NCI-H446 (cell line): ENCODE data around the gene CNIH3.
"Not testable (repeated sequence)": the region's sequence is repeated elsewhere in the genome, so short reads cannot be mapped to it uniquely, and the experiment has no call there.

Source experiments
- DNase-seq, 2 experiments: peaks; one replicate each; lab custom pipeline; 2025; lab: John Stamatoyannopoulos, UW

Gene CNIH3

DNA sequence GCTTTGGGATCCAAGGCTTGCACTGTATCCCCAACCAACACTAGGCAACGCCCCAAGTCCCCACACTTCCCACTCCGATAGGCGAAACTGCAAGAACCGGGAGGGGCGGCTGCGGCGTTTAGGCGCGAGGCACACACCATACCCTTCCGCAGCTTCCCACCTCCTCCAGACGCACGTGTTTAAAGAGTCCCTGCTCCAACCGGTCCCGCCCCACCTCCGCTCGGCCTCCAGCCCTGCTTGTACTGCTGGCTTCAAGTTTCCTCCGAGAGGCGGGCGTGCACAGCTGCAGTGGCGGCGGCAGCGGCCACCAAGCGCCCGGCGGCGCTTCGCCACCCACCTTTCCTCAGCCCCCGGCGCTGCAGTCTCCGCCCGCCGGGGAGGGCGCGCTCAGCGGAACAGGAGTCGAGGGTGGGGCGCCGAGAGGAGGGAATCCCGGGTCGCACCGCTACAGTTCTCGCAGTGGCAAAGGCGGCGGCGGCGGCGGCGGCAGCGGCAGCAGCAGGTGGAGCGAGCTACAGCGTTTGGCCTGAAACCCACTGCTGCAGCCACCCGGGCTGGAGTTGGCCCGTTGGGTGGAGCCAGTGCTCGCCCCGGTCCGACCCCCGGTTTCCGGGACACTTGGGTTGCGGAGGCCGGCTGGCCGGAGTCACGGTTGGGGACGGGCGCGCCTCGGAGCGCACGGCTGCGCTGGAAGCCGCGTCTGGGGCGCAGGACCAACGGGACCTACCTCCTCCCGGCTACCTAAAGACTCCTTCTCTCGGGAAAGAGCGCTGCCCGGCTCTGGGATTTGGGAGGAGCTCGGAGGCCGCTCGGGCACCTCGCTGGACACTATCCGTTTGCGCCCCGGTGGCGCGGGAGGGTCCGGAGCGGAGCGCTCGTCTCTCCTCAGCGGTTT, at the start of gene CNIH3:
Gene CNIH3, plus strand, starts transcription at position 457 of the 895 bp plus-strand sequence. CDS start 858 bp downstream, outside the sequence.
- no peak for DNase-seq

- DNase-seq, result not testable (repeated sequence)
These were observed 49.6 kb upstream of the CNIH3 start for GRCh38 chr1:224566492-224566891.

- no peak for DNase-seq
These were observed 46.8 kb upstream of the CNIH3 start for GRCh38 chr1:224569276-224569675.

DNA sequence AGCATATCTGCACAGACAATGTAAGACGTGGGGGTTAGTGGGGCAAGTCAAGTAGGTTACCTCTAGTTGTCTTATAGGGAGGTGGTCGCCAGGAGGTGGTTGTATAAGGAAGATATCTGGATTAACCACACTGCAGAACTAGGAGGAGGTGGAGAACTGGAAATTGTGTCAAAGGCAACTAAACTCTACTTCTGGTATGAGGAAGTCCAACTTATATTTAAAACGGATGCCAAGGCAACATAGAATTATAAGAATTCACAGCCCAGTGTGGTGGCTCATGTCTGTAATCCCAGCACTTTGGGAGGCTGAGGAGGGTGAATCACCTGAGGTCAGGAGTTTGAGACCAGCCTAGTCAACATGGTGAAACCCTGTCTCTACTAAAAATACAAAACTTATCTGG, 44.1 kb upstream of the CNIH3 start:
- not testable (repeated sequence) for DNase-seq

DNA sequence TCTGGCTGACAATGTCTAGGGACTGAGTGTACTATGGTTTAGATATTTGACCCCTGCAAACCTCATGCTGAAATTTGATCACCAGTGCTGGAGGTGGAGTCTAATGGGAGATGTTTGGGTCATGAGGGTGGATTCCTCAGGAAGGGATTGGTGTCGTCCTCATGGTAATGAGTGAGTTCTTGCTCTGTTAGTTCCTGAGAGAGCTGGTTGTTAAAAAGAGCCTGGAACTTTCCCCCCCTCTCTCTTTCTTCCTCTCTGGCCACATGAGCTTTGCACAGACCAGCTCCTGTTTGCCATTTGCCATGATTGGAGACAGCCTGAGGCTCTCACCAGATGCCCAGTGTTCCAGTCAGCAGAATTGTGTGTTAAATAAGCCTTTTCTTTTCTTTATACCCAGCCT, 36.6 kb upstream of the CNIH3 start:
- DNase-seq, result no peak

- DNase-seq, result no peak
These were observed 36.1 kb upstream of the CNIH3 start for GRCh38 chr1:224580006-224580405.

DNA sequence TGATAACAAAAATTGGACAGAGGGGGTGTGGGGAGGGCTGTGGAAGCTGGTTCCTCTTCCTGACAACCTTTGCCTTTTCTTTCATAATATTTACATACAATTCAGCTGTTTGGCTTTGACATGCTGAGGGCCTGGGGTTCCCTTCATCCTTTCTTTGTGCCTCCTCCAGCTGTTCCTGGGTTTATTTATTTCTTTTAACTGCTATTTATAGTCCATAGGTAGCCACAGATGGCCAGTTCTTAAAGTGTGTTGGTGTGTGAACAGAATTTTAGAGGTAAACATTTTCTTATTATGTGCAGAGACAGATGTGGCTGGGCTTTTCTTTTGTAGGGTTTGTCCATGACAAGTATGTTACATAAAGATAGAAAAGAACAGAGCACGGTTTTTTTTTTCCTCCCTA, 34.1 kb upstream of the CNIH3 start:
- DNase-seq, result no peak

- DNase-seq, result no peak
These were observed 32.3 kb upstream of the CNIH3 start for GRCh38 chr1:224583774-224584173.

GRCh38 chr1:224585051-224585450, 31.1 kb upstream of the CNIH3 start:
- DNase-seq, result no peak

GRCh38 chr1:224587051-224587450, 29.1 kb upstream of the CNIH3 start:
- no peak for DNase-seq

GRCh38 chr1:224588515-224588914, 27.6 kb upstream of the CNIH3 start:
- no peak for DNase-seq

GRCh38 chr1:224589006-224589405, 27.1 kb upstream of the CNIH3 start:
- DNase-seq, result no peak

- DNase-seq, result no peak
These were observed 24.8 kb upstream of the CNIH3 start for GRCh38 chr1:224591326-224591725.

DNA sequence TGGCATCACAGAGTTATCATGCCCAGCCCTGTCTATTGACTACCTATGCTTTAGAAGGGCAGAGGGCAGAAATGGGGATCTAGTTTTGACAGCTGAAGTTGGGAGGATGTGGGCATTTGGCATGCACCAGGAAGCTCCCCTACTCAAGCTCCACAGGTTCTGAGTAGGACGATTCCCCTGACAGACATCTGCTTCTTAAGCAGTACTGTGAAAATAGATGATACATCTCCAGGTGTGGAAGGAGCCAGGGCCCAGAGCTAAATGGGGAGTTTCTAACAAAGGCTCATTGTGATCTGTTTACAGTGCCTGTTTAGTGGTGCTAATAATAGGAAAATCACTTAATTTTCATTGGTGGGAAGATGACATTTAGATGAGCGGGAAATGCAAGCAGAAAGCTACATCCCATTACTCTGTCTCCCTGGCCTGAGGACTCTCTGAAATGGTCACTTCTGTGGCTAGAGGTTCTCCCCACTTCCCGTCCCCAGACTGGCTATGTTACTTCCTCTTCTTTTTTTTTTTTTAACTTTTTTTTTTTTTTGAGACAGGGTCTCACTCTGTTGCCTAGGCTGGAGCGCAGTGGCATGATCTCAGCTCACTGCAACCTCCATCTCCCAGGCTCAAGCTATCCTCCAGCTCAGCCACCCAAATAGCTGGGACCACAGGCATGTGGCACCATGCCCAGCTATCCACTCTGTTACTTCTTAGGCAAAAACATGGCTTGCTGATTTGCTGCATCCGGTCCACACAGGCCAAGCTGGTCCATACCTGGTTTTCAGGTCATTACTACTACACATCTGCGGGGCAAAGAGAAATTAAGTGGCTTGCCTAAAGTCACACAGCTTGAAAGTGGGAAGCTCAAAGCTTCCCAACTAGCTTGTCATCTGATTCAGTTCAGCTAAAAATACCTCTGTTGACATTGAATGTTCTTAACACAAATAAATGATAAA, 23.2 kb upstream of the CNIH3 start:
- no peak for DNase-seq

DNA sequence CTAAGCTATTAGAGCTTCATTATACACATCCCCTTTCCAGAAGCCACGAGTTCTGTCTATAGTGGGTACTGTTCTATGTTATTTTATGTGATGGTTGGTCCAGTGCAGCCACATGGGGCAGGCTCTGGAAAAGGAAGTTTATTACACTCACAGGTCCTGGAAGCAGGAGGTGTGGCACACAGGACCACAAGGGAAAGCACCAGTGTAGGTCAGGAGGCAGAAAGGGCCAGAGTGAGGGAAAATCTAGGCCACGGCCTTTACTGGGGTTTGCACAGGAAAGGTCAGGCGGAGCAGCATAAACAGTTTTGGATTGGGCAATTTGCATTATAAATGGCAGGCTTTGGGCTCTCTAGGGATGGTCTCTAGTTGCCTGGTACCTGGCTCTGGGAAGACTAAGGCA, 21.8 kb upstream of the CNIH3 start:
- DNase-seq, result no peak

- DNase-seq, result no peak
These were observed 21.3 kb upstream of the CNIH3 start for GRCh38 chr1:224594851-224595250.

DNA sequence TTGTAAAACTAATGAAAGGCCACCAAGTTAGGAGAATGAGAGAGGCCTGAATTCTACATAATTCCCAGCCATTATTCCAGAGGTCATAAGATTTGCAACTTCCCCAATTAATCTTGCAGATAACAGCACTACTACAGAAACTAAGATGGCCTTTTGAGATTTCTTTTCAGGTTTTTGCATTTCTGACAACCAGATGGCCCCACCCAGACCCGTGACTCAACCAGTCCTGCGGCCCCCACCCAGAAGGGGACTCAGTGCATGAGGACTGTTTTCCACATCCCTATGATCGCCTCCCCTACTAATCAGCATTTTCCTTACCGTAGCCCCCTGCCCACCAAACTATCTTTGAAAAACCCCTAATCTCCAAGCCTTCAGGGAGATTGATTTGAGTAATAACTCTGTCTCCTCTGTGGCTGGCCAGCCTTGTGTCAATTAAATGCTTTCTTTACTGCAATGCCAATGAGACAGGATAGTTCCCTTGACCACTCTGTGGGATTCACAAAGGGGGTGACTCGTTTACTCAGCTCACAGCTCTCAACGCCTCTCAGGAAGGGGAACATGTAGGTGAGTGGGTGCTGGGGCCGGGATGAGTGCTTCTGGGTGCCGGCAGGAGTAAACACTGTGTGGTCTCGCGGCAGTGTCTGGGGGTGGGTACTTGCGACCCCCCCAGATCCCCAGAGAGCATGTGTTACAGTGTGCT, 10.5 kb upstream of the CNIH3 start:
- DNase-seq, result no peak

DNA sequence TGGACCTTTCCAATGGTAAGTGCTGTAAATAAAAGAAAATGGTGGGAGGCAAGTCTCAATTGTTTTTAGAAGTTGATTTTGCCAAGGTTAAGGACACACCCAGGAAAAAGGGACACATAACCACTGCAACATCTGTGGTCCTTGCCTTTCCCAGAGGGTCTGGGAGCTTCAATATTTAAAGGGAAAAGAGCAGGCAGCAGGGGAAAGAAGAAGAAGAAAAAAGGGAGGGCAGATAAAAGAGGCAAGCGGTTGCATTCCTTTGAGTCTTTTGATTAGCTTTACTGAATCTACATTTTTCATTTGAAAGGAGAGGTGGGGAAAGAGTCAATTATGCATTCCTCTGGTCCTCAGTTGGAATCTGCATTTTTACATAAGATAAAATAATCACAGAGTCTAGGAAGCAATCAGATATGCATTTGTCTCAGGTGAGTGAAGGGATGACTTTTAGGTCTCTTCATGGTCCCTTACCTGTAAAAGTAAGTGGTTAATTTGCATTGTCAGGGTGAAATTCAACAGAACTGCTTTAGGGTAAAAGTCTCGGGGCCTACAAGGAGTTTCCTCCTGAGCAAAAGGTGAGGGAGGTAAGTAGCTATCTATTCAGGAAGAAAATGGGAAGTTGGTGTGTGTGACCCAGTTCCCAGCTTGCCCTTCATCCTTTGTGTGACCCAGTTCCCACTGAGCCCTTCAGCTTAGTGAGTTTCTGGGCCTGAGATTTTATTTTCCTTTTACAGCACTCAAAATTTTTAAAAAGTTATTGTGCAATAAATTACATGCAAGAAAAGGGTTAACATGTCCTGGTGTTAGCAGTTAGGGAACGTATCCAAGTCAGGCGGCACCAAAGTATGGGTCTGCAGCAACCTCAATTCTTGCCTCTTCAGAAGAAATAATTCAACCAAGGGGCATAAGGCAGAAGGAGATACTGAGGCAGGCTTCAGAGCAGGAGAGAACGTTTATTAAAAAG, 8.6 kb upstream of the CNIH3 start:
- no peak for DNase-seq

DNA sequence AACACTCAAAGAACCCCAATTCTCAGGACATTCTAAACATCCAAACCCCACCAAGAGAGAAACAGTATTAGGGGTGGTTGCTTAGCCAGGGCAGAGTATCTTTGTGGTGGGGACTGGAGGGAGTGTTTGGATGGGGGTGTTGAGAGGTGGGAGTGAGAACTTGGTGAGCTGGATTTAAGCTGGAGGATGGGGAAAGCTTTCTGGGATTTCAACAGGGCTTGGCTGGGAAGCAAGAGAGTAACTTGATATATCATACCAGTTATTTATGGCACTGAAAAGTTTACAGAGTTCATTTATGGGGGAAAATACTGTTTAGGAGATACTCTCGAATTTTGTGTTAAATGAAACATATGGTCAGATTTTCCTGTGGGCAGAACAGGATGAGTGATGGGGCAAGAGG, 6.8 kb upstream of the CNIH3 start:
- DNase-seq, result no peak

GRCh38 chr1:224612246-224612645, 3.9 kb upstream of the CNIH3 start:
- no peak for DNase-seq

GRCh38 chr1:224613486-224613885, 2.6 kb upstream of the CNIH3 start:
- no peak for DNase-seq
